C4-2B (cell line): ENCODE measurements around the gene SCYGR4.

Experiments used
- ZFX ChIP-seq: fragments of 450-650 bp; IDR thresholded peaks from 2 replicates; pipeline ENCODE4 v1.6.1; 2017
- TF ChIP-seq, protein P1 (sequence below): fragments of 450-650 bp; conservative IDR thresholded peaks from 2 replicates; pipeline ENCODE4 v1.5.1; 2017; ENCODE audit warnings: mild to moderate bottlenecking

DNA sequence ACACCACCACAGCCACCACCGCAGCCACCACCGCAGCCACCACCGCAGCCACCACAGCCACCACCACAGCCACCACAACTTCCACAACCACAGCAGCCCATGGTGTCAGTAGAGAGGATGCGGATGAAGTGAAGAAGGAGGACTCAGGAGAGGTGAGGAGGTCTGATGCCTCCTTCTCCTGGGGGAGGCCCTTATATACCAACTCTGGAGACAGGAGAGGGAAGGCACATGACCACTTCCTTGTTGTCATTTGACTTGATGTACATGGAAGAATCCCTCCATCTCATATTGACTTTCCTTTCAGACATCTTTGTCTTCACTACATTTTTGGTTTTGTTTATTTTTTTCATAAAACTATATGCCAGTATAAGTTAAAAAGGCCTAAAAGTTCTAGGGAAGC lies 2.6 kb upstream of the SCYGR4 start, which contains the start of gene SCYGR3:
- TF ChIP-seq ZFX = no peak
- TF ChIP-seq, protein P1, sequence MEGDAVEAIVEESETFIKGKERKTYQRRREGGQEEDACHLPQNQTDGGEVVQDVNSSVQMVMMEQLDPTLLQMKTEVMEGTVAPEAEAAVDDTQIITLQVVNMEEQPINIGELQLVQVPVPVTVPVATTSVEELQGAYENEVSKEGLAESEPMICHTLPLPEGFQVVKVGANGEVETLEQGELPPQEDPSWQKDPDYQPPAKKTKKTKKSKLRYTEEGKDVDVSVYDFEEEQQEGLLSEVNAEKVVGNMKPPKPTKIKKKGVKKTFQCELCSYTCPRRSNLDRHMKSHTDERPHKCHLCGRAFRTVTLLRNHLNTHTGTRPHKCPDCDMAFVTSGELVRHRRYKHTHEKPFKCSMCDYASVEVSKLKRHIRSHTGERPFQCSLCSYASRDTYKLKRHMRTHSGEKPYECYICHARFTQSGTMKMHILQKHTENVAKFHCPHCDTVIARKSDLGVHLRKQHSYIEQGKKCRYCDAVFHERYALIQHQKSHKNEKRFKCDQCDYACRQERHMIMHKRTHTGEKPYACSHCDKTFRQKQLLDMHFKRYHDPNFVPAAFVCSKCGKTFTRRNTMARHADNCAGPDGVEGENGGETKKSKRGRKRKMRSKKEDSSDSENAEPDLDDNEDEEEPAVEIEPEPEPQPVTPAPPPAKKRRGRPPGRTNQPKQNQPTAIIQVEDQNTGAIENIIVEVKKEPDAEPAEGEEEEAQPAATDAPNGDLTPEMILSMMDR = no peak
